Middle frontal gyrus (tissue), 1 donor: Measurements from ENCODE around the gene IGF1R.

Experiments
- DNase-seq: peaks from one replicate; pipeline ENCODE4 v3.0.0-alpha.2; 2015; ENCODE audit warnings: low spot score; ENCODE audit errors: extremely low spot score

Gene IGF1R

DNA sequence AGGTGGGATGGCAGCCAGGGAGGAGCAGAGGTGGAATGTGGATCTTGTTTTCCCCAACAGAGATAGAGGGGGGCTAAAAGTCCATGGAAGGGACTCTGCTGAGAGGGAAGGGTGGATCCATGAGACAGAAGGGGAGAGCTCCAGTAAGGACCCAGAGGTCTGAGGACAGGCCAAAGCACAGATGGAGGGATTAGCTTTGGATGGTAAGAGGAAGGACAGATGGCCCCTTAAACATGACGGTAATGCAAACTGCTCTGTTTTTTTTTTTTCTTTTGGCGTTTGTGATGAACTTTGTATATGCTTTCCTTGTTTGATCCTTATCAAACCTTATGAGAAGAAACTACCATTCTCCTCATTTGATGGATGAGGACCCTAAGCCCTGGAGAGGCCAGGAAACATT lies 96.2 kb downstream of the IGF1R start:
- no peak for DNase-seq

DNA sequence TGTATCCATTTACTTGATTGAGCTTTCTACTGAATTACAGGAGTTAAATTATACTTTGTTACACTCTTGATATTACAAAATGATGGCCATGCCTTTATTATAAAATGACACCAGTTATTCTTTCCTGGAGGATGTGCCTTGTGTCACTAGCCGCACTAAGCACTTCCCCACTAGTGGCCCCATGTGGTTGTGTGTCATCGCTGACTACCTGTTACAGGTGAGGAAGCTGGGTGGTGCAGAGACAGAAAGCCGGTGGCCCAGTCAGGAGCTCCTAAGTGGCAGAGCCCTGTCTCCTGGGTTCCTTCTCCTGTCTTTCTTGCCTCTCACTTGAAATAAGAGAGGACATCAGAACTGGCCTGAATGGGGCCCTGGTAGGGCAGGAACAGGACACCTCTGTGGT lies 96.8 kb downstream of the IGF1R start:
- DNase-seq, result no peak

DNA sequence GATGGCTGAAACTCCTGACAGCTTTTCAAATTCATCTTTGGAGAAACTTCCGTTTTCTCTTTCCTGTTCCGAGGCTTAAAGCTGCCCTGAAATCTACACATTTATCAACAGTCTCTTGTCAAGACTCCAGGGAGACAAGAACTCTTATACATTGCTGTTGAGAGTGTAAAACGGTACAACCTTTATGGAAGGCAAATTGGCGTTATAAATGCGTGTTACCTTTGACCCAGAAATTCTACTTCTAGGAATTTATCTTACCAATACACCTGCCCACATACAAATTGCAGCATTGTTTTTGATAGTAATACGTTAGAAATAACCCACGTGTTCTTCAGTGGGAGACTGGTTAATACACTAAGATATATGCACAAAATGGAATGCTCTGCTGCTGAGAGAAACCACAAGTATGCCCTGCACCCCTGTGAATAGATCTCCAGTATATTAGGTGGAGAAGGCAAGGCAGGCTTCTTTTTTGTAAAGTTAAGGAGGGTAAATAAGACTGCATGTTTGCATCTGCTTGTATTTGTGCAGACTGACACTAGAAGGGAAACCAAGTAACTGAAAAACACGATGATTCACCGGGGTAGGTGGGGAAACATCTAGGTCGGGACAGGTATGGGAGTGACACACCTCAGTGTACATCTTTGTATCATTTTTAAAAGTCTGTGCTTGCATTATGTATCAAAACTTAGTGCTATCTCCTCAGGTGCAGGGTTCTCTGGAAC lies 97.5 kb downstream of the IGF1R start:
- no peak for DNase-seq

DNA sequence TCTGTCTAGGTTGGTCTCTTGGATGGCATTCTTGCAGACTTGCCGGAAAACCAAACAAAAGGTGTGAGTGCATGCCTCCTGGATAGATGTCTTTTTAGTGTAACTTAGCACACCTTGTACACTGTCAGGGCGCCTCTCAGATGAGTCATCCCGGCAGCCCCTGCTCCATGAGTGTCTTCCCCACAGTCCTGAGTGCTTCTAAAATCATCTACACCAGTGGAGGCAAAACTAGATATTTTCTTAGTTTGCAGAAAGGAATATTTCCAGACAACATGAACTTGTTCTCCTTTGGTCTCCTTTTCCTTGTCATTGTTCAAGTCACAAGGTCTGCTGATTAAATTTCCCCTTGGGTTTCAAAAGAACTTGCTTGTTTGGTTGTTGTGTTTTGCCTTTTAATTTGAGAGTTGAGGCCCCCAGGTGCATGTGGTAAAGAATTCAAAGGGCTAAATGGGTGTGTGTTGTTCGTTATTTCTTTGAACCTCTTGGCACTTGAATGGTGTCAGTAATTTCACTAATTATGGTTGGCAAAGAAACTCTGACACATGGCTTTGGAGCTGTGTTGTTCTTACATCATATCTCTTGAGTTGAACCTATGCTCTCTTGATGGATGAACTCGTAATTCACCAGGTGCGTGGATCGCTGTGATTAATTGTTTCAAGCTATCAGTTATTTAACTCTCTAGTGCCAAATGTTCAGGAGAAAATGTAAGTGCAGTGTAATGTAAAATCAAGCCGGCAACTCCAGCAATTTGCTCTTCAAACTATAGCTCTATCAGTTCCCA lies 98.2 kb downstream of the IGF1R start:
- DNase-seq, result no peak

DNA sequence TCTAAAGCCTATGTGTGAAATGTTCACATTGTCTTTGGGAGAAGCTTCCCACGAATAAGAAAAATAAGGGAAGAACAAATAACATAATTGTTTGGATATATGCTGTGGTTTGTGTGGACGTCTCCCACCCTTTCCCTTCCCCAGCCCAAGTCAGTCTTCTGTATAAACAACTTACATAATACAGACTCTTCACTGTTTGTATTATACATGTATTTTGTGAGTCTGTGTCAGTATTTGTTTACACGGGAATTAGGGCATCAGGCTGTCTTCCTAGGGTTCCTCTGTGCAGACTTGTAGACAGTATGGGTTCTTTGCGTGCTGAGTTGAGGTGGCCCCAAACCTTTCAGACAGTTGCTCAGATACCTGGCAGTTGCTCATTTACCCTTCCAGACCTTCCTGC lies 103.4 kb downstream of the IGF1R start:
- DNase-seq, result no peak

DNA sequence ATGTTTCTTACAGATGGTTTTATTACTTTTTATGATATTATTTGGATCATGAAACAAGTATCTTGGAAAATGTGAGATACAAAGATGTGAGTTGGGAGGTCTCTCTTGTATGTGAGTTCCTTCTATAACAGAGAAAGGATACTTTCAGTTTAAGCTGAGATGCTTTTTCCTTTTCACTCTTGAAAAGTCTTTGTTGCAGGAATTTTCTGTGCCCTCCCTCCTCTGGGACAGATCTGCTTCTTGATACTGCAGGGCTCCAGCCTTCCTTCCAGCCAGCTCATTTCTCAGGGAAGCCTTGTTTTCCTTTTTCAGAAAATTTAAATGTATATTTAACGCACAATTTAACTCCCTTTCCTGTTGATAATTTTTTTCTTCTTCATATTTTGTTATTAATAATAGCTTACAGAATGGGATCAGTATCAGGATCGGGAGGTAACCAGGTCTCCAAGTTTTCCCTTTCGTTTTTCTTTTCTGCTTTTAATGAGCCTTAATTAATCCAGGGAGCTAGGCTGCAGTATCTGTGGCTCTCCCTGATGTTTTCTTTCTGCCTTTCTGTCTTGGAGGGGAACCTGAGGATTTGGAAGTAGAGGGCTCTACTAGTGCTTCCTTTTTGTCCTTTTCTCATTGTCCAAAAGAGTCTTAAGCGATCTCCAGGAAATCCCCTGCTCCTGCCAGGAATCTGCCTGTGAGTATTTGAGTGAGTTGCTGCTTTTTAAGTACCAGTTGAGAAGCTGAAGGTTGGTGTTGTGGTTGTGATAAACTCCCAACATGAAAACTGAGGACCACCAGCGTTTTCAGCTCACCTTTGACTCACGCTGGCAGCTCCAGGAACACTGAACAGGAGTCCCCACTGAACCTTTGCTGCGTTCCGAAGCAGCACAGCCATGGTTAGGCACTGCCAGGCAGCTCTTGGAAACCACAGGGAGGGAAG lies 105.7 kb downstream of the IGF1R start:
- no peak for DNase-seq

DNA sequence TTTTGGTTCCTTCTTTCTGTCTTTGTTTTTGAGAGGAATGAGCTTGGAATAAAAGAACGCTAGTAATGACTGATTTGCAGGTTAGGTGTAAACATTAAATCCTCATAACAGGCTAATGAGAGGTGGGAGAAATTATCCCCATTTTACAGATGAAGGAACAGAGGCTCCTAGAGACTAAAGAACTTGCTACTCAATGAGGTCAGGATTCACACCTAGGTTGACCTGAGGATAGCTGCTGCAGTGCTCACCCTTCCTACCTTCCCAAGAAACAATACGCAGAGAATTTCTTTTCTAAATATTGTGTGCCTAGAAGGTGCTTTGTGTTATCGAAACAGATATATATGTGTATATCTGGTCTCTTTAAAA lies 106.3 kb downstream of the IGF1R start:
- DNase-seq, result no peak

DNA sequence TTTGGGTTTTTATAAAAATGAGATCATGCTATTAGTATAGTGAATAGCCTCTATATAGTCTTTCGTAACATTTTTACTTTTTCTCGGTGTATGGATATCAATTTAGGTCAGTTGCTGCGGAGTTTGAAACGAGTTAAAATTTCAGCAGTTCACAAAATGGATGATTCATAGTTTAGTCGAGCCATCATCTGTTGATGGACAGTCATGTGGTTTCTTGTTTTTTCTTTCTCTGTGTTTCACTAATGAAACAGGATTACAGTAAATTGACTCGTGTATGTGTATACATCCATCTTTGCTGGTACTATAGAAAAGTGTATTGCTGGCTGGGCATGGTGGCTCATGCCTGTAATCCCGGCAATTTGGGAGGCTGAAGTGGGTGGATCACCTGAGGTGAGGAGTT lies 106.8 kb downstream of the IGF1R start:
- no peak for DNase-seq

DNA sequence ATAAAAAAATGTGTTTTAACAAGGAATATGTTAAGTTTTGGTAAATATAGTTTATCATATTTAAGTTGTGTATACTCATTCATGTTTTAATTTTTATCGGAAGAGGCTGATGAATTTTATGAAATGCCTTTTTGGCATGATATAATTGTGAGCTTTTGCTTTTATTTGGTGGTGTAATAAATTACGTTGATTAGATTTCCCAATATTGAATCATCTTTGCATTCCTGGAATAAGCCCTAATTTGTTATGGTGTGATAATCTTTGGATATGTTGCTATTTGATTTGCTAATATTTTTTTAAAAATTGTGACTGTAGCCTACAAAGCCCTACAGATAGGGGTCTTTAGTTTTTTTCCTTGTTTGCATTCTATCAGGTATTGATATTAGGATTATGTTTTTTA lies 107.4 kb downstream of the IGF1R start:
- no peak for DNase-seq

DNA sequence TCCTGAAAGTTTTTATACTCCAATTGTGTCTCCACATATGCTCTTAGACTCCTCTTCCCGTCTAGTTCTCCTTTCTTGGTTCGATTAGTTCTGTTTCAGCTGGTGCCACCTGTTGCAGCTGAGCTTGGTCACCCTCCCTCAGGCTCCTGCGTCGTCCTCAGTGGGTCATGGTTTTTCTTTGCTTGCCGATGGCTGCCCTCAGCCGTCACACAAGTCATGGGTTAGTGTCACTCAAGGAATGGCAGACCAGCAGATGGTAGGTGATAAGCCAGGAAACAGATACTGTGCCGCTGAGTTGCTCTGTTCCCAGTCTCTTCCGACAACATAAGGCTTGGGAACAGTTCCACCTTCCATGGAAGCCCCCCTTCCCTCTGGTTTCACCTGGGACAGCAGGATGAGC lies 109.9 kb downstream of the IGF1R start:
- no peak for DNase-seq

DNA sequence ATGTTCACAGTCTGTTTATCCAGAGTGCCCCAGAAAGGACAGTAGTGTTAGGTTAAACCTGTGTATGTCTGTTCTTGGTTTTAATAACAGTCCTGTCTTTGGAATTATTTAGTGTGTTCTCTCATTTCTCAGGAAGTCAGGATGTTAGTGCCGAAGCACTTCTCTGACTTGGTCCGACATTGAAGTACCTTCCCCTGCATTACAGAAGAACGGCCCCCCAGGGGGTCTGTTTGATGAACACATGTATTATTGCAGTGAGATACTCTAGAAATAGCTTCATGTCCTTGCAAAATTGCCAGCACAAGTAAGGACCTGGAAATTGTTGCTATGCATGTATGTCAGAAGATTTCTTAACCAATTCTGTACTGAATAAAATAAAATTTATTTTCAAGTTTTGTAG lies 110.9 kb downstream of the IGF1R start:
- DNase-seq, result no peak

DNA sequence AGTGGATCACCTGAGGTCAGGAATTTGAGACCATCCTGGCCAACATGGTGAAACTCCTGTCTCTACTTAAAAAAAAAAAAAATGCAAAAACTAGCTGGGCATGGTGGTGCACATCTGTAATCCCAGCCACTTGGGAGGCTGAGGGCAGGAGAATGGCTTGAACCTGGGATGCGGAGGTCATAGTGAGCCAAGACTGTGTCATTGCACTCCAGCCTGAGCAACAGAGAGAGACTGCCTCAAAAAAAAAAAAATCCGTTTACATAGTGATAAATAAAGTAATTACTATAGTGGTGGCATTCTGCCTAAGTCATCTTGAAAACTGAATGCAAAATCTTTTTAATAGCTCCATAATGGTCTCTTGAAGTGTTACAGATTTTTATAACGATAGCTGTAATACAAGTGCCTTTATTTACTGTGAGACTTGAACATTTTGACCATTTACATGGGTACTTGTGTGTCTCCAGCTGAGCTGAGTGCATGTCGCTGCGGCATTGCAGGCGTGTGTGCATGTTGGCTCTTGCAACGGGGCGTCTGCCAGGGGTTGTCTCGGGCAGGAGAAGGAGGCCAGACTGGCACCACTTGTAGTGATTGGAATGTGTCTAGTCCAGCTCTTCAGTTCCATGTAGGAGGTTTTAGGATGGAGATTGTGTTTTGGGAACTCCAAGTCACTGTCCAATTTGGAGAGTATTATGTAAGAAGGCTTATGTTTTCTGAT lies 111.9 kb downstream of the IGF1R start:
- no peak for DNase-seq

DNA sequence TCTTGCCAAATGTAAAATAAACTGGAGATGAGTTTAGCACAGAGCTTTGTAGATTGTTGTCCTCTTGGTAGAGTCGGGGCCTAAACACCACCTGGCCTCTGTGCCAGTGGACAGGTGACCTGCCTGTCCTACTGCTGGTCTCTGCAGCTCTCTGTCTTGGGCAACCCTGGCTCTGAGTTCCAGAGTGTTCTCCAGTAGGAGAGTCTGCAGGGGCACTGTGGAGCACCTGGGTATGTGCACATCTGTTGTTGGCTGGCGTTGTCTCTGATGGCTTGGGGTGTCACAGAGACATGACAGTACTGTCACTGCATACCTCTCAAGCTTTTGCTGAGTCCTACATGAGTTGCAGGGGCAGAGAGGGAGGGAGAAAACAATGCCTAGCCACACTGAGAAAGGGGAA lies 112.6 kb downstream of the IGF1R start:
- DNase-seq, result no peak

DNA sequence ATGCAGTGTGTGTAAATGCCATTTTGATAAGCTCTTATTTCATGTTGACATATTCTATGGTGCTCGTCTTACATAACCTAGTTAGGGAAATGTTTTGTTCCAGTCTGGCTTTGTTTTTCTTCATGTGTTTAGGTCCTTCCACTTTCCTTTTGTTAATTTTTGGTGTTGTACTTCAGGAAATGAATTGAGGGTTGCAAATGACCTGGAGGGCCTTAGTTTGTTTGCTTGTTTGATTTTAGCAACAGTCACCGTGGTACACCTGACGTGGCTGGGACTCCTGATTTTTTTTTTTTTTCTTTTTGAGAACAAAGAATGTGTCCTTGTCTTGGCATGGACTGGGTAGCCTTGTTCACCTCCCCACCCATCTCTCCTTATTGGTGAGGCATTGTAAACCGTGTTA lies 114.8 kb downstream of the IGF1R start:
- no peak for DNase-seq

DNA sequence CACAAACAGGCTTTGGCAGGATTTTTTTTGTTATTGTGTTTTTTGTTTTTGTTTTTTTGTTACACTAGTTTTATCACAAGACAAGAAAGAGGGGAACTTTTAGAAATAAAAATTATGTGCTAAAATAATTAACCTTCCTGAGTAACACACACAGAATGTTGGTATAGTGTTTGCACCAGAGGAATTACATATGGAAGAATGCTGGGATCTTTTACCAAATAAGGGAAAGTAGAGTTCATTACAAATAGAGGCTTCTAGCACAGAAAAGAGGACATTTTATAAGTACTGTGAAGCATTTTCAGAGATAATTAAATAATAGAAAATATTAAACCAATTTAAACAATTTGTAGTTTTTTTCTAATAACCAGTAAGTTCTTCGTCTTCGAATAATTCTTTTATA lies 116.0 kb downstream of the IGF1R start:
- no peak for DNase-seq

DNA sequence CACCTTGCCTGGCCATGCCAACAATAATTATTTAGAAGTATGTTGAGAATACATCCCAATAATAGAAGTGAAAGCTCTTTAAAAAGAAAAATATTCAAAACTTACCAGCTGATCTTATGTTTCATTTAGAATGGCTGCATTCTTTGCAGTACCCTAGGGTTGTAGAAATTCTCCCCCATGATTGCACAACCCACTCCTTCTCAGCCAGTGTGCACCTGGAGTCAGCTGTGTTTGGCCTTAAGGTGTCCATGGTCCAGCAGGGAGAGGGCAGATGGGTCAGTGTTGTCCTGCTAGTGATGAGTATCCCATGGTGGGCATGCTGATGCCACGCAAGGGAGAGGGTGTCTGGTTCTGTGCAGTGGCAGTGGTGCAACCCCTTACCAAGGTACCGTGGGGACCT lies 117.3 kb downstream of the IGF1R start:
- DNase-seq, result no peak

DNA sequence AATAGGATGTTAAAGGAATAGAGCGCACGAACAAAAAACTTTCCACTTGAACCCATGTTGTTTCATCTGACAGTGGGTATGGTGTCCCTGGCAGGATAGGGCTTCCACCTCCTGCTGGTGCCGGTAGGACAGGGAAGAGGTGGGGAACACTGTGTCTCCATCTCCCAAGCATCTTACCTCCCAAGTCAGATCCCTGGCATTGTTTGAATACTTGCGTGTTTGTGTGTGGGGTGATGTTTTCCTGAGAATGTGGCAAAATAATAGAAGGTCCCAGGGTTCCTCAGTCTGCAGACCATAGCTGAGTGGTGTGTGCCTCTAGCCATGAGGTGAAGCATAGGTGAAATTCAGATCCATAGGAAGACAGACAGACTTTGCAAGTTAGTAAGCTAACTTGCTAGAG lies 119.4 kb downstream of the IGF1R start:
- no peak for DNase-seq

DNA sequence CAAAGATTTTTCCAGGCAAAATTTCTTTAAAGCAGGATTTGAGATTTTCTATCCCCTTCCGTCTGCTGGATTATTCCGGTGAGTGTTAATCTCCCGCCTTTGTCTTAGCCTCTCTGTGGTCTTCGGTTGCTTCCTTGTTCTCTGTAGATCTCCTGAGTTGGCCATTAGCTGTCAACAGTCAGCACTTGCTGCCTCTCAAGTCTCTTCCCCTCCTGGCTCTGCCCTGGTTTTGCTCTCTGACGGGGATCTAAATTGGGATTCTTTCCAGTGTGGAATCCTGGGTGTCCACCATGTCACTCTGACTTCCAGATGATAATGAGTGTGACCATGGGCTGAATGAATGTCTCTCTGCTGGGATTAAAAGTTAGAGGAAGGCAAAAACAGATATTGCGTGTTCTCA lies 121.5 kb downstream of the IGF1R start:
- DNase-seq, result no peak

DNA sequence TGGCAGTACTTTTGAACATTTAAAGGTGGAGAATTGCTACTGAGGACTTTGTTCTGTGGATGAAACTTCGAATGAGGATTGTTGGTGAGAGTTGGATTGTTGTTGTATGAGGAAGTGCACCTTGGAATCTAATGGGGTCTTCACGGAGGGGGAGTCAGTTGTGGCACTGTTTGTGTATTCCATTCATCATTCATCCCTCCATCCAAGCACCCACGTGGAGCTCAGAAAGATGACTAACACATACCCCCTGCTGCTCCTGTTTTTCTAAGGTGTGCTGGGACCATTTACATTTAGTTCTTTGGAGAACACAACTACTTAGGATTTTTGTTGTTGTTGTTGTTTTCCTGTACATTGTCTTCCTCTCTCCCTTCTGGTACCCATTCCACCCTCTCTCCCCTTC lies 122.6 kb downstream of the IGF1R start:
- DNase-seq, result no peak

DNA sequence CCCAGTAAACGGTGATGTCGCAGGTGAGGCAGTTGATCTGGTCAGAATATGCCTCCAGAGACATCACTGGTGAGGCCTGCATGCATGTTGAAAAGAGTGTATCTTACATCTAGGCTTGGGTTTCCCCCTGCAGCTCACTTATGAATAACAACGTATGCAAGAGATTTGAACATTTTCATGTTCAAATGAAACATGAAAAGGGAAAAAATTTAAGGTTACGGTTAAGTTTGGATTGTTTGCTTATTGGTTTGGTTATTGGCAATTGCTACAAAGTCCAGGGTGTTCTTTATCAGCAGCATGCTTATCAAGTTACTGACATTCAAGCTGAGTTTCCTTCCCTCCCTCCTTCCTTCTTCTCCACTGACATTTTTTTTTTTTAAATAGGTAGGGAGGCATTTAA lies 123.2 kb downstream of the IGF1R start:
- DNase-seq, result no peak

DNA sequence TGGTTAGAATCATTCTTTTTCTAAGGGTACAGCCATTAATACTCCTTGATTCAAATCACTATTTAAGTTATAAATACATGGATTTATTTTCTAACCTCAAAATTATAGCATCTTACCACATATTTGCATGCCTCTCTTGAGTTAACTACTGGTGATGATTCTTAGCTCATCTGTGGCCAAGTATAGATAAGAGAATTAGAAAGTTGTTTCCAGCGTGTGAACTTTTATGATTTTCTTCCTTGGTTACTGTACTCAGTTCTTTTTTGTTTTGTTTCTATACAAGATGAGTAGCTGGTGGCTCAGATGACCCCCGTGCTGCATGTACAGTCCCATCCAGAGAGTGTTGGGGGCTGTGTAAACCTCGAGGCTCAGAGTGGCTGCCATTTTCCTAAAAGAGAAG lies 124.6 kb downstream of the IGF1R start:
- no peak for DNase-seq

DNA sequence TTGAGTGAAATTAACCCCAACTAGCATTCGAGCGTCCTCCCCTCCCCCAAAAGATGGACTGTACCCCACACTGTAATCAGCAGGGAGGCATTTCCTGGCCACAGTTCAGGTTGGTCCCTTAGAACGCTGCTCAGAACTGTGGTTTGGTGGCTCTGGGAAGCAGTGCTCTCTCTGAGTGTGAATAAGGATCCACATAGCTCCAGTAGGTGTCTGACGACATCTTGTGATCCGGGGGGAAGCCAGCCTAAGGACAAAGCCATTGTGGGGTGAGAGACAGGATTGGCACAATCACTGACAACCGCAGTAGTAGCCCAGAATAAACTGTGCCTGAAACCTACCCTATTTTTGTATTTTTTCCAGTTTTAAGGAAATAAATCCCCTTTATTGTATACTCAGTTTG lies 125.3 kb downstream of the IGF1R start:
- no peak for DNase-seq
